Endodermal cell (in vitro differentiated cells): Measurements from ENCODE around the gene OSBPL9. TPM values are rescaled to one million over a fixed set of nuclear protein-coding genes. Genes with fewer than 3 reads are reported as not detected.

Experiments used
- DNase-seq: peaks from one replicate; pipeline ENCODE4 v3.0.0-alpha.2; 2017
- H3K27ac ChIP-seq: 2 replicates; pipeline ENCODE4 v1.5.1; 2013; ENCODE audit warnings: mild to moderate bottlenecking, low read depth, low read length, moderate library complexity
- H3K27me3 ChIP-seq: 2 replicates; pipeline ENCODE4 v1.6.1; 2013; ENCODE audit warnings: mild to moderate bottlenecking, low read length, moderate library complexity; ENCODE audit not compliant: insufficient read depth, control insufficient read depth, poor library complexity, severe bottlenecking
- H3K36me3 ChIP-seq: 2 replicates; pipeline ENCODE4 v1.7.0; 2013; ENCODE audit warnings: mild to moderate bottlenecking, low read length, moderate library complexity; ENCODE audit not compliant: control insufficient read depth, insufficient read depth
- H3K4me1 ChIP-seq: one replicate; pipeline ENCODE4 v1.7.0; 2013; ENCODE audit warnings: low read length; ENCODE audit not compliant: control insufficient read depth, insufficient read depth
- H3K4me3 ChIP-seq: 2 replicates; pipeline ENCODE4 v1.5.1; 2013; ENCODE audit warnings: mild to moderate bottlenecking, low read length, moderate library complexity
- H3K9ac ChIP-seq: 2 replicates; pipeline ENCODE4 v1.6.1; 2013; ENCODE audit warnings: mild to moderate bottlenecking, low read length, moderate library complexity; ENCODE audit not compliant: poor library complexity, severe bottlenecking; ENCODE audit errors: extremely low read depth
- H3K9me3 ChIP-seq: 2 replicates; pipeline ENCODE4 v1.6.1; 2013; ENCODE audit warnings: mild to moderate bottlenecking, low read length, moderate library complexity; ENCODE audit not compliant: control insufficient read depth
- H3K27ac Mint-ChIP-seq: 2 replicates; pipeline ENCODE4 v1.8.0; 2020; ENCODE audit warnings: mixed read lengths
- H3K27me3 Mint-ChIP-seq: 2 replicates; pipeline ENCODE4 v1.8.0; 2021; ENCODE audit warnings: mild to moderate bottlenecking, mixed read lengths; ENCODE audit not compliant: insufficient read depth
- H3K36me3 Mint-ChIP-seq: 2 replicates; pipeline ENCODE4 v1.8.0; 2020; ENCODE audit warnings: low read depth, mixed read lengths
- H3K4me1 Mint-ChIP-seq: 2 replicates; pipeline ENCODE4 v1.8.0; 2020; ENCODE audit warnings: mixed read lengths
- H3K4me3 Mint-ChIP-seq: 2 replicates; pipeline ENCODE4 v1.8.0; 2020; ENCODE audit warnings: mild to moderate bottlenecking, moderate library complexity, mixed read lengths
- H3K9me3 Mint-ChIP-seq: 2 replicates; pipeline ENCODE4 v1.8.0; 2020; ENCODE audit warnings: mild to moderate bottlenecking, mixed read lengths
- CTCF ChIP-seq: fragments of 200-600 bp; sonication (generic); conservative IDR thresholded peaks from 2 replicates; pipeline ENCODE4 v1.5.0; 2021; ENCODE audit warnings: antibody characterized with exemption, mild to moderate bottlenecking
- WGBS, 2 experiments: methylation state at CpG; one replicate each; pipeline versions ENCODE4 v1.1.5 to v1.1.7; 2013; ENCODE audit warnings: missing lambda C conversion rate in 2 of 2, mixed read lengths in 1 of 2; ENCODE audit not compliant: insufficient coverage in 1 of 2, insufficient read length in 1 of 2; 5-methylcytosine and 5-hydroxymethylcytosine counted together
- total RNA-seq, 2 donors: library from RNA; stranded (reverse); fragmentation: NEBNext Ultra II Directional in 1 of 2; extraction: Animal tissue kit (Norgen Biotek cat#: 25700) in 1 of 2; gene quantifications; 2 replicates in 1 of 2; 3 replicates in 1 of 2; pipeline ENCODE4 v1.2.1, GENCODE V29; 2021

OSBPL9 gene
- total RNA-seq, 2 donors from 2014 or later: 76.9 to 93.3 TPM

GRCh38 chr1:51727366-51727765 lies 110.5 kb downstream of the OSBPL9 start:
- H3K27me3 Mint-ChIP-seq: no peaks in the 10 kb centered on the region
- no peak overlapping the region for H3K9ac ChIP-seq
- H3K9me3 ChIP-seq: no peaks in the 10 kb centered on the region
- no peaks in the 10 kb centered on the region for H3K36me3 Mint-ChIP-seq
- H3K4me1 ChIP-seq: no peaks in the 10 kb centered on the region
- no peak overlapping the region for H3K27ac ChIP-seq
- DNase-seq: no peak
- no peak overlapping the region for H3K27ac Mint-ChIP-seq
- H3K27me3 ChIP-seq: no peaks in the 10 kb centered on the region
- no peaks in the 10 kb centered on the region for H3K36me3 ChIP-seq
- no peak for TF ChIP-seq CTCF
- WGBS, 2 experiments: 90% methylated on average over 4 of the region's 4 CpGs; no CpG with 5 or more reads in 1 of the 2 experiments
- H3K4me3 Mint-ChIP-seq: no peak overlapping the region
- H3K4me1 Mint-ChIP-seq: peaks cover 20% of the 10 kb centered on the region
- no peak overlapping the region for H3K4me3 ChIP-seq
- H3K9me3 Mint-ChIP-seq: no peaks in the 10 kb centered on the region

GRCh38 chr1:51728611-51729155 lies 111.8 kb downstream of the OSBPL9 start:
- no peaks in the 10 kb centered on the region for H3K27me3 Mint-ChIP-seq
- H3K9me3 ChIP-seq: no peaks in the 10 kb centered on the region
- DNase-seq: peak; percentile 69
- TF ChIP-seq CTCF: no peak
- H3K4me3 Mint-ChIP-seq: peak overlapping the region; percentile 78
- H3K4me3 ChIP-seq: peak overlapping the region; percentile 99
- 38% methylated on average over 10 to 12 of the region's 12 CpGs for whole genome bisulfite sequencing, 2 experiments
- peak overlapping the region; percentile 80 for H3K27ac Mint-ChIP-seq
- no peaks in the 10 kb centered on the region for H3K36me3 Mint-ChIP-seq
- H3K4me1 ChIP-seq: no peaks in the 10 kb centered on the region
- peak overlapping the region; percentile 84 for H3K9ac ChIP-seq
- no peaks in the 10 kb centered on the region for H3K9me3 Mint-ChIP-seq
- peaks cover 23% of the 10 kb centered on the region for H3K4me1 Mint-ChIP-seq
- no peaks in the 10 kb centered on the region for H3K36me3 ChIP-seq
- no peaks in the 10 kb centered on the region for H3K27me3 ChIP-seq
- H3K27ac ChIP-seq: no peak overlapping the region

DNA sequence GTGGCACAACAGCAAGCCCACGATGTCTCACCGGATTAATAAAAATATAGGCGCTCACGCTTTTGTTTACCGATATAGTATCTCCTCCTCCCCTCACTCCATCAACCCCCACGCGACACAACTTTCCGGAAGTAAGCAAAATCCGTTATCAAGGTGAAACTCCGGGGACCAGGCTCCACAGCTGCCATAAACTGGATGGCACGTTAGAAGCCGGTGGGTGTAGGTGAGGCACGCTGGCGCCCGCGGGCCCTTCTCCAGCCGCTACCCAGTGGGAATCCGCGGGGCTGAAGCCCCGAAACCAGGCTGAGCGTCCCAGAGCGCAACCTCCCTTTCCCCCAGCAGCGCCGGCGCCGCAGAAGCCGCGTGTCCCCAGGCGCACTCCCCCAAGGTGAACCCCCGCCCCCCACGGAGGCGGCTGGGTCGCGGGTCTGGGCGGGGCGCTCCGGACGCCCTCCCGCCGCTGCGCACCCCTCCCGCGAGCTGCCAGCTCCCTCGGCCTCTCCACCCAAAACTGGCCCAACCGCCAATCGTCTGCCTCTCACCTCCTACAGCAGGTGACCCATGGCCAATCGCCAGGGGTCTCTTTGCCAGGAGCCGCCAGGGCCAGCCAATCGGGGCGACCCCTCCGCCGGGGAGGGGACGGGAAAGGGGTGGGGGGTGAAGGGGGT lies 112.4 kb downstream of the OSBPL9 start:
- Histone ChIP-seq H3K4me3 (peak overlapping the region; percentile 99), H3K9me3 (no peaks in the 10 kb centered on the region), H3K4me1 (no peaks in the 10 kb centered on the region), H3K27ac (no peak overlapping the region), H3K27me3 (no peaks in the 10 kb centered on the region), H3K36me3 (no peaks in the 10 kb centered on the region), H3K9ac (peak overlapping the region; percentile 84)
- H3K4me3 Mint-ChIP-seq: peak overlapping the region; percentile 78
- H3K27ac Mint-ChIP-seq: peak overlapping the region; percentile 80
- 0 to 1% methylated on average over 14 to 53 of the region's 53 CpGs for WGBS, 2 experiments
- H3K4me1 Mint-ChIP-seq: peaks cover 28% of the 10 kb centered on the region
- no peaks in the 10 kb centered on the region for H3K9me3 Mint-ChIP-seq
- peak; percentile 98 for DNase-seq
- no peaks in the 10 kb centered on the region for H3K36me3 Mint-ChIP-seq
- no peak for TF ChIP-seq CTCF
- H3K27me3 Mint-ChIP-seq: no peaks in the 10 kb centered on the region
